Measurements from ENCODE around the gene DNMBP. TPM values are rescaled to one million over a fixed set of nuclear protein-coding genes. Genes with fewer than 3 reads are reported as not detected.
"Not testable (repeated sequence)": the region's sequence is repeated elsewhere in the genome, so short reads cannot be mapped to it uniquely, and the experiment has no call there.

The DNMBP gene
- total RNA-seq, 1 donor from 2014 or later, result 2.7 TPM

DNA sequence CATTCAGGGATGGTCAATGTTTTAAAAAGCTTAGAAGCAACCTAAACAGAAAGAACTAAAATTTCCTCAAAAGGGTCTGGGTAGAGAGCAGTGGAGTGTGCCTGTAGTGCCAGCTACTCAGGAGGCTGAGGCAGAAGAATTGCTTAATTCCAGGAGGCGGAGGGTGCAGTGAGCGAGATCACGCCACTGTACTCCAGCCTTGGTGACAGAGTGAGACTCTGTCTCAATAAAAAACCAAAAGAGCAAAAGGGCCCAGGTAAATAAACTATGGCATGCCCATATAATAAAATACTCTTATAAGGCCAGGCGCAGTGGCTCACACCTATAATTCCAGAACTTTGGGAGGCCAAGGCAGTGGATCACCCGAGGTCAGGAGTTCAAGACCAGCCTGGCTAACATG is 93.0 kb downstream of the DNMBP start:
- no peak for DNase-seq

DNA sequence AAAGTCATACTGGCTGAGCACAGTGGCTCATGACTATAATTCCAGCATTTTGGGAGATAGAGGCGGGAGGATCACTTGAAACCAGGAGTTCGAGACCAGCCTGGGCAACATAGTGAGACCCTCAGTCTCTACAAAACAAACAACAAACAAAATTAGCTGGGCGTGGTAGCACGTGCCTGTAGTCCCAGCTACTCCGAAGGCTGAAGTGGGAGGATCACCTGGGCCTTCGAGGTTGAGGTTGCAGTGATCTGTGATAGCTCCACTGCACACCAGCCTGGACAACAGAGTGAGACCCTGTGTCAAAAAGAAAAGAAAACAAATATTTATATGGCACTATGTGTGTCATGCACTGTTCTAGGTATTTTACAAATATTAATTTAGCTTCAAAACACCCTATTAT is 94.3 kb downstream of the DNMBP start:
- no peak for DNase-seq

DNA sequence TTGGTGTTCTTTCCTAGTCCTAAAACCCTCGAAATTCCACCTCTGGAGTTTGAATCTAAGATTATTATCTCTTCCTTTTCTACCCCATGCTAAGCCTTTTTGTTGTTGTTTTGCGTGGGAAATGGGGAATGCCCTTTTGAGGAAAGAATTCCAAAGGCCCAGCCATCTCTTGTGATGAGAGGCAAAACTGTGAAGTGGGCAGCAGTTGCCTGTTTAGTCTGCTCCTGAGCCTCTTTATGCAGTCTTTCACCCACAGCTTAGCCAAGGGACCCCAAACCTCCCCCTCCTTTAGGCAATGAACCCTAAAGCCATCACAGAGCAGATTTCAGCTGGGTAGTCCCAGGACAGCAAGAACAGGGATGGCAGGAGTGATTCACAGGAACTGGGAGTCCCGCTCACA is 95.5 kb downstream of the DNMBP start:
- no peak for DNase-seq

DNA sequence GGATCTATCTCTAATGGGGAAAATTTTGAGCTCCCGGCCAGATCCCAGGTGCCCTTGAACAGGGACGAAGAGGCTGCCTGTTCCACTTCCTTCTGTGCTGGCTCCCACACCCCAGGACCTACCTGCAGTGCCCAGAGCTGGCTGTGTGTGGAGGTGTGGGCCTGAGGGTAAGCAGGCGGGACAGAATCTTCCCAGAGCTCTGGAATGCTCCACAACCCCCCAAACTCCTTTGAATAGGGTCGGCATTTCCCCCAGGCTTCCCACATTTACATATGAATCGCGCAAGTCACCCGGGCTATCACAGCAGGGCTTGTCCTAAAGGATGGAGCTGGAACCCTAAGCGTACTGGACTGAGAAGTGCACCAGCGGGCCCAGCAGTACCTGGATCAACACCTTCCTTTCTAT is 95.9 kb downstream of the DNMBP start:
- DNase-seq, result no peak

DNA sequence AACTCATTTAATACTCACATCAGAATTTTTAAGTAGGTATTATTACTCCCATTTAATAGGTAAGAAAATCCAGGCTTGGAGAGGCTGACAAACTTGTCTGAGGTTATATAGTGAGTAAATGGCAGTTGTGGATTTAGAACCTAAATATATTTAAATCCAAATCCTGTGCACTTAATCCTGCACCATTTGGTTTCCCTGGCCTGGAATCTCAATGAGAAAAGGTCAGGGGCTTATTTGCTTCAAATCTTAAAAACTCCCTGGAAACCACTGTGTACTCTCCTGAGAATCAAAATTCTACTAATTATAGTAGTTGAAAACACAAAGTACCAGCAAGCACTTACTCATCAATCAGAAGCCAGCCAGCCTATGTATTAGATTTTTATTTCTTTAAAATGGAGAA is 97.7 kb downstream of the DNMBP start:
- DNase-seq, result no peak

DNA sequence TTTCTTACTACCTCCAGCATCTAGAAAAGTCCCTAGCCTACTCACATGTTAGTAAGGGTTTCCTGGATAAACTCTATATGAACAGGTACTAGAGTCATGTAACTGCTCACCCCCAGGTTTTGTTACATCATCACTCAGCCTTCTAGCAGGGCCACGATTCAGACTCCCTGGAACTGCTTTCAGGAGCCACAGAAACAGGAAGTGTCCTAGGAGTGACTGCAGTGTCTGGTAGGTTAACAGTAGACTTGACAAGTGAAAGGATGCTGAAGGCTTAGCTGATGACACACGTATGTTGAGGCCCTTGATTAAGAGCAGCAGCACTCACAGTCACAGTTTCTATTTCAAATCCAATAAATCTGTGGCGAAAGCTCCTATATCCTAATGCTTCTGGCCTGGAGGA is 101.2 kb downstream of the DNMBP start:
- DNase-seq, result no peak

DNA sequence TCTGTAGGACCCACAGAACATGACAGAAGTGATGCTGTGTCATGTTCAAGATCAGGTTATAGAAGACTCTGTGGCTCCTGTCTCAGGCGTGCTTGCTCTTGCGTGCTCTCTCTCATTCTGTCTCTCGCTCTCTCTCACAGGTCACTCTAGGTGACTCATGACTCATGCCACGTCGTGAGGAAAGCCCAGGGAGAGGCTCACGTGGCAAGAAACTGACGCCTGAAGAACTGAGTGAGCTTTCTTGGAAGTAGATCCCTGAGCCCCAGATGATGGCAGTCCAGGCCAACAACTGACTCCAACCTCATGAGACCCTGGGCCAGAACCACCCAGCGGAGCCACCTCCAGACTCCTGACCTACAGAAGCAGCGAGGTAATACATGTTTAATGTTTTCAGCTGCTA is 103.3 kb downstream of the DNMBP start:
- DNase-seq, result no peak

DNA sequence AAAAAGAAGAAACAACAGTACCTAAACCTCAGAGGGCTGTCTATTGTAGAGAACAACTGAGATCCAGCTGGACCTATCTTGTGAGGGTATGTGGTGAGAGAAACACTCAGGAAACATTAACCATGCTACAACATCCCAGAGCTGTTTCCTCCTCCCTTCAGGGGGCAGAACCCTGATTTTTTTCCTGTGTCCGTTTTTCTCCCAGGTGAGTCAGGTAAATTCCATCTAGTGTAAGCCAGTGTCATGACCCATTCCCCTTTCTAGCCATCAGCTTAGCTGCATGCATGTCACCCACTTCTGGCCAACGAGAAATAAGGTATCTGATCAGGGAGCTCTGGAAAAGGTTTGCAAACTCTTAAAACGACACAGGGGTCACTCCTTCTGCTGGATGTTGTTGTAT is 103.8 kb downstream of the DNMBP start:
- no peak for DNase-seq

DNA sequence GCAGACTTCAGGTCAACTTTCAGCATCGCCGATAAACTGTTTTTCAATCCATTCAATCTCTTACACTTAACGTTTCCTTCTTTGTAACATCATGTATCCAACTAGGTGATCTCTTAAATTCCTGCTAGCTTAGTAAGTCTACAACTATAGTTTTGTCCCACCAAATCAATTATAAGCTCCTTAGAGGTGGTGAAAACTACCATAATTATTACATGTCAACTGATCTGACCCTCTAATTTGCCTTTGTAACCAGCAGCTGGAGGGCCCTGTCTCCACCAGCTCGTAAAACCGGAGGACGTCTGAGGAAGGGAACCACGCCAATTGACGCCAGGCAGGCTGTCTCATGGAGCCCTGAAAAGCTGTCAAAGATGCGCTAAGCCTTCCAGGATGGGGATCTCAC is 113.9 kb downstream of the DNMBP start:
- DNase-seq, result no peak

DNA sequence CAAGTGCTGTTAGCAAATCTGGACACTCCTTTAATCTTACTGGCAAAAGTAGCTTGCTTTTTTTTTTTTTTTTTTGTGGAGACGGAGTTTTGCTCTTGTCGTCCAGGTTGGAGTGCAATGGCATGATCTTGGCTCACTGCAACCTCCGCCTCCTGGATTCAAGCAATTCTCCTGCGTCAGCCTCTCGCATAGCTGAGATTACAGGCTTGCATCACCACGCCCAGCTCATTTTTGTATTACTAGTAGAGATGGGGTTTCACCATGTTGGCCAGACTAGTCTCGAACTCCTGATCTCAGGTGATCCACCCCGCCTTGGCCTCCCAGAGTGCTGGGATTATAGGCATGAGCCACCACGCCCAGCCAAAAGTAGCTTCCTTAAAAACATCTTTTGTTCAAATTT is 114.7 kb downstream of the DNMBP start:
- not testable (repeated sequence) for DNase-seq

DNA sequence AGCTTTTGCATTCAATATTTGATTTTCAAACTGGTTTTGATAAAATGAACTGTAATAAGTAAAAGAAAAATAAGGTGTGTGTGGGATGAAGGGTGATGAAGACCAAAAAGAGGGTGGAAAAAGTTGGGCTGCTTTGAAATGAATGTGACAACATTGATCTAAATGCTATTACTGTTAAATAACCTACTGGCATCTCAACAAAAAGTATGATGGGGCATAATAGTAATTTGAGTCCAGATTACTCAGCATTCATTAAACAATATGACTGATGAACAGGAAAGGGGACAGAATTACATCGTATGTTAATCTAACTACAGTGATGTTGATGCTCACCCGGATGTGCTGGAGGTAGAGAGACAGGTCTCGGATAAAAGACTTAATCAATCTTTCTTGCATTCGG is 115.1 kb downstream of the DNMBP start:
- DNase-seq, result no peak

DNA sequence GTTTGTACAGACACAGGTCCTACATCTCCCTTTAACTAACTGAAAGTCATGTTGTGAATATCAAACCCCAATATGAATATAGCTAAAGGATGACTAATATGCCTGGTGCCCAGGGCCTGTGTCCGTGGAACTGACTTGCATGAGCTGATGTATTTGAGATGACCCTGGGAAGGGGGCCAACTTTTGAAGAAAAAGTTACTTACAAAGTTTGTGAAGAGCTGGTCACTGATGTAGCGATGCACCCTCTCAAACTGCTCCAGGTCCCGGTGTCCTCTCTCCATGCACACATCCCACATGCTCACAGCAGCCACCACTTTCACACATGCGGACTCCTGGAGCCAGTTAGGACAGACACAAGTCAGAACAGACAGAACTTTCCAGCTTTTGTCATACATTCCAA is 121.1 kb downstream of the DNMBP start:
- no peak for DNase-seq

DNA sequence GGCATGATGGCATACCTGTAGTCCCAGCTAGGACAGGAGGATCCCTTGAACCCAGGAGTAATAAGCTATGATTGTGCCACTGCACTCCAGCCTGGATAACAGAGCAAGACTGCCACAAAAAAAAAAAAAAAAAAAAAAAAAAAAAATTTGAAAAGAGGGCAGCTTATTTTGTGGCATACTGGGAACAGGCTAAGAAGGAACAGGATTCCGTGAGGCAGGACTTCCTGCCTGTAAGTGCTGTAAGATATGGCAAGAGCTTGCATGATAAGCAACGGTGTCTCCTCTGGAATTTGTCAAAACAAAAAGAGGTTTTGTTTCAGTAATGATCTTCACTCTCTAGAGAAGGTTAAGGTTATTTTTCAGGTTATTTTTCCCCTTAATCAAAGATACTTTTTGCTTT is 126.2 kb downstream of the DNMBP start:
- DNase-seq, result no peak

DNA sequence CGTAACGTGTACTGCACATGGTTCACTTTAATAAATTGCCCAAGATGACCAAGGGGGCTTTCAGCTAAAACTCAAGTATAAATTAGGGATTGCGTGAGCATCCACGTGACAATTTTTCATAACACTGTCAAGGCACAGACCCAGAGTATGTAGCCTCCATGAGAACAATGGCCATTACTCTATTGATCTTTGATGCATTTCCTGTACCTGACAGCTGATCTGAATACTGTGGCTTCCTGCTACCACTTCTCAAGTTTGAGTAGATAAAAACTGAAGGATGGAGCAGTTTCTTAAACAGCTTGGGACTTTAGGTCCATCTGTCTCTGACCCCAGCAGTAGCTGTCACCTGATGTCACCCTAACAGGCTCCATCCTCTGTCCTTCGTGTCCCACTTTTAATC is 128.4 kb downstream of the DNMBP start:
- no peak for DNase-seq

DNA sequence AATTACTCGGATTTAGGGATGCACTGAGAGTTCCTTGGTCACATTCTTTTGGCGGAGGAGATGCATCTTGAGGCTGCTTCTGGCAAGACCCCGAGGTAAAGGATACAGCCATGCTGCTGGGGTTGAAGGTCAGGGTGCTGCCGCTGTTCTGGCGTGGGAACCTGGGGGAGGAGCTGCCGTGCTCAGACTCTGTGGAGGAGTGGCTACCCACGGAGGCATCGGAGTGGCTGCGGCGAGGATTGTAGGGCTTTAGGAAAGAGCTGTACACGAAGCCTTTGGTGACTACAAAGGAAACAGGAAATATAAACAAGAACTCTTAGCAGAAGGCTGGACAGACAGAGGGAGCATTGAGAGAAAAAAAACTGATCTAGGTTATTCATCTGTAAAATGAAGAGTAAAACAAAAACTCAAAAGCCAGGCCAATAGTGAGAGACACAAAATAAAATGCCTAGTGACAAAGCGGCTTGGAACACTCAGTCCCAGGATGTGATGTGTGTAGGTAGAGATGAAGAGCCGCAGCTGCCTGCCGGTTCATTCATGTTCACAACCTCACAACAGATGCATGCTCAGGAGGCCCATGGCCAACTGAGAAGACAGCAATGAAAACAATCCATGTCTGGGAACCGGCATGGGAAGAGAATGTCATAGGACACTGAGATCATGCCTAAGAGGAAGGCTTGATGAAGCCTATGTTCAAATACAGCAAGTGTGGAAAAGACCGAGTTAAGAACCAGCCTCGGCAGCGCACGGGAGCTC is 129.5 kb downstream of the DNMBP start:
- no peak for DNase-seq

DNA sequence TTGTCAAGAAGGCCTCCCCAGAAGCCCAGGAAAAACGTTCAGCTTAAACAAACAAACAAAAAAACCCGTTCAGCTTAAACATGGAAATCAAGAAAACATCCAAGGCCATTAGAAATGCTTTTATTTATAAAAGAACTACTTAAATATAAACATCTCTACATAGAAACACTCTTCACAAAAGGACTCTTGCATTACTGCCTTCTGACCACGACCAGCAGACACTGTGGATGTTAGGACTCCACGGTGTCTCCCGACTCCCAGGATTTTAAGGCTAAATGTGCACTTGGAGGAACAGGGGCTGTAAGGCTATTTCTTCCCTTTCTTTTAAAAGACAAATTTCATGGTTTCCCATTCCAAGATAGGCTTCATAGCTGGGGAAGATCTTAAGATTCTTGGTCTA is 134.3 kb downstream of the DNMBP start:
- DNase-seq, result no peak

DNA sequence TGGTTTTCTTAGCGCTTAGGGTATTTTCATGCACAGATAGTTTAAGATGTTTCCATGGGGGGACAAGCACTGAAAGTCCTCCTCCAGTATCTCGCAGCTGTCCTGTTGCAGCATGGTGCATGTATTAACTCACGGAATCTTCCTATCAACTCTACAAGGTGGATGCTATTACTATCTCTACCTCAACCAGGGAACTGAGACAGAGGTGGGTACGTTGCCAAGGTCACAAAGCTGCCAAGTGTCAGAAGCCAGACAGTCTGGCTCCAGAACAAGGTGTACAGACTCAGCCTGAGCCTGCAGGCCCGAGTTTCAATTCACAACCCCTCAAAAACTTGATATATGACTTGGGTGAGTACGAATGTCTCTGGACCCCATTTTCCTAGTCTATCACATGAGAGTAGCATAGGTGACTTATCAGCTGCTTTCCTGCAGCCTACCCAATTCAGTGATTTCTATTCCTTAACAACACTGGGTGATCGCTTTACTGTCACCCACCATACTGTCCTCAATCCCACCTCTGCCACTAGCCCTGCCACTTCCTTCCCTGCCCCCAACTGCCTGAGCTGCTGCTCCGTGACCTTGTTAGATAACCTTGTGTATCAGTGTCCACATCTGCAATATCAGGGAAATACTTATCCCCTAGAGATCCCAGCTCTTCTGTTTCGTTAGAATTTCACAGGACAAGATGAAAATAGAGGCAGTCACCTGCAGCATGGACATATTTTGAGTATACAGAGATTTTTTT is 135.2 kb downstream of the DNMBP start:
- DNase-seq, result no peak

DNA sequence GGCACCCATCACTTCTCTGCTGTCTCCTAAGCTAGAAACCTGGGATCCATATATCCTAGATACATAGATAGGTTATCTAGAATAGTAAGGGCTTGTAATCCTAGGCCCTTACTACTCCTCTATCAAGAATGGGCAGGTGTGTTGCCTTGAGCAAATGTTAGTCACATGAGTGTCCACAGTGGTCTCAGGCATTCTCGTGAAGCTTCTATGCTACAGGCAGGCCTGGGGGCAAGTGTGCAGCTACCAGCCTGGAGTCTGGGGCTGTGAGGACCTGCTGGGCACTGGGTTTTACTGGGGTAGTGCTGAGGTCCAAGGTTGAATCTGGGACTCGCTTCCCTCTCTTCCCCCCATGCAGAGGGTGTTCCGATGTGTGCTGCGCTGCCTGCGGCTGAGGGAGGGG is 135.9 kb downstream of the DNMBP start:
- DNase-seq, result no peak

DNA sequence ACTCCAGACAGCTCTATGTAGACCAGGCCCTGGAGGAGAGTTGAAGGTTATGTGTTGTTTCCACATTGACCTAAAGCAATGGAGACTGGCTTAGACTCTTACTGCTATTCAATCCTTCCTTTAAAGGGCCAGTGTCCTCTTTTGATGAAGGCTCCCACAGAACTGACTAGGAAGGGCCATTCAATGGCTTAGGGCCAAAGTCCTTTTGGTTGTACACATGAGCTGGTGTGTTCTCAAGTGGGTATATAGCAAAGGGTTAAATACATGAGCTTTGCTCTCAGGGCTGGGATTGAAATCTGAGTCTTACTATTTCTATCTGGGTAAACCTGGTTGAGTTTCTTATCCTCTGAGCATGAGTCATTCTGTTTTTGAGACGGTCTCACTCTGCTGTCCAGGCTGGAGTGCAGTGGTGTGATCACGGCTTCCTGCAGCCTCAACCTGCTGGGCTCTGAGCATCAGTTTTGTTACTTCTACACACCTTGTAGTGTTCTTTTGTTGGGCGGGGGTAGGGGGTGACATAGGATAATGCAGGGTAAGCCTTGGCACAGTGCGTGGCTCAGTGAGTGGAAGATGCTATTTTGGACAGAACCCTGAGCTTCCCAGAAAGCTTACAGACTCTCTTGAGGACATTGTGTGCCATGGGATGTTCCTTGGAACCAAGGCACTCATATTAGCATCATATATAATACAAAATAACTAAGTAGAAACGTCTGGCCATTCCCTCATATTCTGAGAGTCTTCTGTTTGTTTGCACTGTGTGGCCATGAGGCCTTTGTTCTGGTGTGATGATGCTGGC is 137.2 kb downstream of the DNMBP start:
- no peak for DNase-seq

DNA sequence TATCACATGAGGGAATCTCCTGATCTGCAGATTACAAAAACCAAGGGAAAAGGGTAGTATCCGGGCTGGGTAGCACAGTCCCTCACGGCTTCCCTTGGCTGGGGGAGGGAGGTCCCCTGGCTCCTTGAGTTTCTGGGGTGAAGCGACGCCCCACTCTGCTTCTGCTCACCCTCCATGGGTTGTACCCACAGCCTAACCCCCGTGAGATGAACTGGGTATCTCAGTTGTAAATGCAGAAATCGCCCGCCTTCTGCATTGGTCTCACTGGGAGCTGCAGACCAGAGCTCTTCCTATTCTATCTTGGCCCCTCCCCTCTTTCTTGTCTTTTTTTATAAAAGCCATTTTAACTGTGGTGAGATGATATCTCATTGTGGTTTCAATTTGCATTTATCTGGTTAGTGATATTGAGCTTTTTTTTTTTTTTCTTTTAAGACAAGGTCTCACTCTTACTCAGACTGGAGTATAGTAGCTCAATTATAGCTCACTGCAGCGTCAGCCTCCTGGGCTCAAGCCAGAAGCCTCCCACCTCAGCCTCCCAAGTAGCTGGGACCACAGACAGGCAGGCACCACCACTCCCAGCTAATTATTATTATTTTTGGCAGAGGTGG is 139.5 kb downstream of the DNMBP start:
- DNase-seq, result no peak

DNA sequence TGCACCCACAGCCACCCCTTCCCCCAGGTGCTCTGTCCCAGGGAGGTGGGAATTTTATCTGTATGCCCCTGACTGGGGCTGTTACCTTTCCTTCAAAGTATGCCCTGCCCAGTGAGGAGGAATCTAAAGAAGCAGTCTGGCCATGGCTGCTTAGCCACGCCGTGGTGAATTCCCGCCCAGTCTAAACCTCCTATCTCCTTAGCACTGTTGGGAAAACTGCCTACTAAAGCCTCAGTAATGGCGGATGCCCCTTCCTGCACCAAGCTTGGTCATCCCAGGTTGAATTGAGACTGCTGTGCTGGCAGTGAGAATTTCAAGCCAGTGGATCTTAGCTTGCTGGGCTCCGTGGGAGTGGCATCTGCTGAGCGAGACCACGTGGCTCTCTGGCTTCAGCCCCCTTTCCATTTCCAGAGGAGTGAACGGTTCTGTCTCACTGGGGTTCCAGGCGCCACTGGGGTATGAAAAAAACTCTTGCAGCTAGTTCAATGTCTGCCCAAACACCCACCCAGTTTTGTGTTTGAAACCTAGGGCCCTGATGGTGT is 140.1 kb downstream of the DNMBP start:
- no peak for DNase-seq

DNA sequence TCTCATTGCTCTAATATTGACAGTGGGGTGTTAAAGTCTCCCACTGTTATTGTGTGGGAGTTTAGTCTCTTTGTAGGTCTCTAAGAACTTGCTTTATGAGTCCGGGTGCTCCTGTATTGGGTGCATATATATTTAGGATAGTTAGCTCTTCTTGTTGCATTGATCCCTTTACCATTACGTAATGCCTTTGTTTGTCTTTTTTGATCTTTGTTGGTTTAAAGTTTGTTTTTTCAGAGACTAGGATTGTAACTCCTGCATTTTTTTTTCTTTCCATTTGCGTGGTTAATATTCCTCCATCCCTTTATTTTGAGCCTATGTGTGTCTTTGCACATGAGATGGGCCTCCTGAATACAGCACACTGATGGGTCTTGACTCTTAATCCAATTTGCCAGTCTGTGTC is 142.5 kb downstream of the DNMBP start:
- DNase-seq, result not testable (repeated sequence)

Measured in occipital lobe (tissue), 2 donors.